Effector memory CD4-positive, alpha-beta T cell (primary cell): ENCODE data around the gene POLA2.

Source experiments
- DNase-seq, 3 donors: peaks; one replicate each; pipeline ENCODE4 v3.0.0-alpha.2; 2020
- H3K27ac ChIP-seq: 2 replicates; pipeline ENCODE4 v1.7.0; 2013; ENCODE audit warnings: mild to moderate bottlenecking, low read length, moderate library complexity; ENCODE audit not compliant: insufficient read depth, poor library complexity, severe bottlenecking
- H3K27me3 ChIP-seq: replicated peaks from 2 replicates; pipeline ENCODE4 v1.7.0; 2013; ENCODE audit warnings: mild to moderate bottlenecking, low read length; ENCODE audit not compliant: insufficient read depth, control insufficient read depth, poor library complexity, severe bottlenecking
- H3K36me3 ChIP-seq: 2 replicates; pipeline ENCODE4 v1.7.0; 2013; ENCODE audit warnings: mild to moderate bottlenecking, low read length, moderate library complexity; ENCODE audit not compliant: control insufficient read depth, insufficient read depth
- H3K4me1 ChIP-seq: 2 replicates; pipeline ENCODE4 v1.7.0; 2013; ENCODE audit warnings: low read length, mild to moderate bottlenecking; ENCODE audit not compliant: control insufficient read depth, insufficient read depth, poor library complexity, severe bottlenecking
- H3K4me3 ChIP-seq: 2 replicates; pipeline ENCODE4 v1.7.0; 2013; ENCODE audit warnings: low read length, low read depth, mild to moderate bottlenecking; ENCODE audit not compliant: insufficient read depth, poor library complexity, severe bottlenecking
- H3K9me3 ChIP-seq: 2 replicates; pipeline ENCODE4 v1.7.0; 2013; ENCODE audit warnings: mild to moderate bottlenecking, low read length, moderate library complexity; ENCODE audit not compliant: control insufficient read depth

The POLA2 gene

DNA sequence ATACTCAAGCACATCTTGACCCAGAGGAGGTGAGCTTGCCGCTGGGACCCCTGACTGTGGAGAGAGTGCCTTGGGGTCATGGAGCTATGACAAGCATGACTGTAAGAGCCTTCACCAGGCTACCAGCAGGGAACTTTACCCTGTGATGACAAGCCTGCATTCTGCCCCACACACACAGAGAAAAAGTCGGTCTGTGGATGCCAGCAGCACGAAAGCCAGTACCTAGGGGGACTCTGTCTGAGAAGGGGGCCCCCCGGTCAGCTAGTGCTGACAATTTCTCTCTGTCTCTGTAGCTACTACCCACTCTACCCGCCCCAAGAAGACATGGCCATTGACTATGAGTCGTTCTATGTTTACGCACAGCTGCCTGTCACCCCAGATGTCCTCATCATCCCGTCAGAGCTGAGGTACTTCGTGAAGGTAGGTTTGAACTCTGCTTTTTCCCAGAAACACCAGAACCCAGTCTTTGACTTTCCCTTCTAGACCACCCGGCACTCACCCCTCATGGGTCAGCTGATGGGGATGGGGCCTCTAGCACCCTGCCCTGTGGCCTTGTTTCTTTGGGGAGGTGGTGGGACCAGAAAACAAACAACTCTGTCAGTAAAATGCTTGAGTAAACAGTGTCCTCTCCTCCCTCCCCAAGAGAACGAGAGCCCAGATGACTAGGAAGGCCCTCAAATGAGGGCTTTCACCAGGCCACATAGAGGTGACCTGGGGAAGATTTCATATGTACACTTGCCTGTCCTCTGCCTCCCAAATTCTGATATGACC is 34.0 kb downstream of the POLA2 start:
- no peak overlapping the region for H3K4me3 ChIP-seq
- H3K36me3 ChIP-seq: peaks cover 54% of the 10 kb centered on the region
- H3K4me1 ChIP-seq: no peaks in the 10 kb centered on the region
- no peak for DNase-seq
- H3K27me3 ChIP-seq: no peaks in the 10 kb centered on the region
- H3K9me3 ChIP-seq: no peaks in the 10 kb centered on the region
- no peak overlapping the region for H3K27ac ChIP-seq

DNA sequence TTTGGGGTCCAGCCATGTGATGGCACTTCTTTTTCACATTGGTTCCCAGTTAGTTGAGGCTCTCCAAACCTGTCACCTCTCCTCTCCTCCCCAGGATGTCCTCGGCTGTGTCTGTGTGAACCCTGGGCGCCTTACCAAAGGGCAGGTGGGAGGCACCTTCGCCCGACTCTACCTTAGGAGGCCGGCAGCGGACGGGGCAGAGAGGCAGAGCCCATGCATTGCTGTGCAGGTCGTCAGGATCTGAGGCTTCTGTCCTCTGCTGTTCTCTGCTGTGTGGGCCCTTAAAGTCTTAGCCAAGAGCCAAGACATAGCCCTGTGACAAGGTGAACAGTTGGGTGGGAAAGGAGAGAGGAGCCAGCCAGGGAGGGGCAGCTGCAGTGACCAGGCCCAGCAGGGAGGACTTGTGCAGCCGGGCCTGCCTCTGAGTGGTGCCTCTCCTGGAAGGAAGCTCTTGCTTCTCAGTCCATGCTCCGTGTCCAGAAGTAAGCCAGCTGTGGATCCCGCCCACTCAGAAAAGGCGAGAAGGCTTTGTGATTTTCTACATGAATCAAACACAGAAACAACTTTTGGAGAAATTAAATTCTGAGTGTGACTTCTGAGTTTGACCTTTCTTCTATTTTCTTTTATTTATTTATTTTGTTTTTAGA is 35.4 kb downstream of the POLA2 start:
- Histone ChIP-seq H3K27me3 (no peaks in the 10 kb centered on the region), H3K4me1 (no peaks in the 10 kb centered on the region), H3K4me3 (no peak overlapping the region), H3K9me3 (no peaks in the 10 kb centered on the region), H3K27ac (no peak overlapping the region), H3K36me3 (peaks cover 48% of the 10 kb centered on the region)
- no peak for DNase-seq

DNA sequence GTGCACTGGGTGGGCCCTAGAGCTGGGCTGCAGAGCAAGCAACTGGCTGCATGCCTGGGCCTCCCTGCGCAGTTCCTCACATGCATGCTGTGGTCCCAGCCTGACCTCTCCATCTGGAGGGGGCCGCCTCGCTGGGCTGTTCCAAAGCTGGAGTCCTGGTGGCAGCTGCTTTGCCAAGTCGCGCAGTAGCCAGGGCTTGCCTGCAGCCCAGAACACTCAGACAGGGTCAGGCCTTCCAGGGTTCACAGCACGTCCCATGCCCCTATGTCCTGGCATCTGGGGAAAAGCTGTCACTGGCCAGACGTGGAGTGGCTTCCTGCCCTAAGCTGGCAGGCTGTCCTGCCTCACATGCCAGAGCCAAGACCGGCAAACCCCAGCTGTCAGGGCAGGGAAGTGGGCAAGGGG is 36.4 kb downstream of the POLA2 start:
- H3K4me3 ChIP-seq: no peak overlapping the region
- H3K36me3 ChIP-seq: peaks cover 39% of the 10 kb centered on the region
- H3K27ac ChIP-seq: no peak overlapping the region

DNA sequence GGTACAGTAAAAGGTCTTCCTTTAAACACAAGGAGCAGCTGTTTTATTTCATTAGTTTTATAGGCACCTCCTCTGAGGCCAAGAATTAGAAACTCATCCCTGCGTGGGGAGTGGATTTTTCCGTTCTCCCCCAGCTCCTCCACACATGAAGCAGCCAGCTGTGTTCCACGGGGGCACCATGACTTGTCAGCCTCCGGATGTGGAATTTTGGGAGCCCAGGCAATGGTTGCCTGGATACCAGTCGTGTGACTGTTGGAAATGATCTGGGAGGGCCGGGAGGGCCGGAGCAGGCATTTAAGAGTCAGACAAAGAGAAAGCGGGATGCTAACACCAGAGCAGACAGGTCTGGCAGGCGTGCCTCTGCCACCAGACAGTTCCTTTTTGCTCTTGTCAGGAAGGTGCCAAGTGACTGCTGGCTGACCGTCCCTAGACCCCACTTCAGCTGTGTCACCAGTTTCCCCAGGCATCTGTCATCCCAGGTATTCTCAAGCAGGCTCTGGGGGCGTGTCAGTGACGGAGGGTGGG is 37.0 kb downstream of the POLA2 start:
- no peaks in the 10 kb centered on the region for H3K9me3 ChIP-seq
- H3K36me3 ChIP-seq: peaks cover 37% of the 10 kb centered on the region
- no peak for DNase-seq
- H3K4me1 ChIP-seq: no peaks in the 10 kb centered on the region
- no peak overlapping the region for H3K4me3 ChIP-seq
- H3K27me3 ChIP-seq: no peaks in the 10 kb centered on the region
- H3K27ac ChIP-seq: no peak overlapping the region

More for the DNA sequence above, 36.4 kb downstream of the POLA2 start:
- H3K27me3 ChIP-seq: no peaks in the 10 kb centered on the region
- no peaks in the 10 kb centered on the region for H3K9me3 ChIP-seq
- H3K4me1 ChIP-seq: no peaks in the 10 kb centered on the region
- DNase-seq: no peak

DNA sequence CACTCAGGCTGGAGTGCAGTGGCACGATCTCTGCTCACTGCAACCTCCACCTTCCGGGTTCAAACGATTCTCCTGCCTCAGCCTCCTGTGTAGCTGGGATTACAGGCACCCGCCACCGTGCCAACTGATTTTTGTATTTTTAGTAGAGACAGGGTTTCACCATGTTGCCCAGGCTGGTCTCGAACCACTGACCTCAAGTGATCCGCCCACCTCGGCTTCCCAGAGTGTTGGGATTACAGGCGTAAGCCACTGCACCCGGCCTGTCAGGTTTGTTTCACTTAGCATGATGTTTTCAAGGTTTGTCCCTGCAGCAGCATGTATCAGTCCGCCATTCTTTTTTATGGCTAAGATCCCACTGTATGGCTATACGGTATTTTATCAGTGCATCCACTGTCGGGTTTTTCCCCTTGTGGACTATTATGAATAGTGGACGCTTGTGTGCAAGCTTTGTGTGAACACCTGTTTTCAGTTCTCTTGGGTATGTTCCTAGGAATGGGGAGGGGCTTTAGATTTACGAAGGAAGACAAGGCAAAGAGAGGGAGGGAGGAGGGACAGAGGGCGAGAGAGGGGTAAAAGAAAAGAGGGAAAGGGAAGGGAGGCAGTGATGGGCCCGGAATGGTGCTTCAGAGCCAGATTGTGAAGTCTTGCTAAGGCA is 39.0 kb downstream of the POLA2 start:
- H3K4me3 ChIP-seq: no peak overlapping the region
- H3K36me3 ChIP-seq: peaks cover 17% of the 10 kb centered on the region
- H3K27ac ChIP-seq: no peak overlapping the region
- H3K27me3 ChIP-seq: no peaks in the 10 kb centered on the region
- H3K9me3 ChIP-seq: no peaks in the 10 kb centered on the region
- no peaks in the 10 kb centered on the region for H3K4me1 ChIP-seq
- DNase-seq: no peak

DNA sequence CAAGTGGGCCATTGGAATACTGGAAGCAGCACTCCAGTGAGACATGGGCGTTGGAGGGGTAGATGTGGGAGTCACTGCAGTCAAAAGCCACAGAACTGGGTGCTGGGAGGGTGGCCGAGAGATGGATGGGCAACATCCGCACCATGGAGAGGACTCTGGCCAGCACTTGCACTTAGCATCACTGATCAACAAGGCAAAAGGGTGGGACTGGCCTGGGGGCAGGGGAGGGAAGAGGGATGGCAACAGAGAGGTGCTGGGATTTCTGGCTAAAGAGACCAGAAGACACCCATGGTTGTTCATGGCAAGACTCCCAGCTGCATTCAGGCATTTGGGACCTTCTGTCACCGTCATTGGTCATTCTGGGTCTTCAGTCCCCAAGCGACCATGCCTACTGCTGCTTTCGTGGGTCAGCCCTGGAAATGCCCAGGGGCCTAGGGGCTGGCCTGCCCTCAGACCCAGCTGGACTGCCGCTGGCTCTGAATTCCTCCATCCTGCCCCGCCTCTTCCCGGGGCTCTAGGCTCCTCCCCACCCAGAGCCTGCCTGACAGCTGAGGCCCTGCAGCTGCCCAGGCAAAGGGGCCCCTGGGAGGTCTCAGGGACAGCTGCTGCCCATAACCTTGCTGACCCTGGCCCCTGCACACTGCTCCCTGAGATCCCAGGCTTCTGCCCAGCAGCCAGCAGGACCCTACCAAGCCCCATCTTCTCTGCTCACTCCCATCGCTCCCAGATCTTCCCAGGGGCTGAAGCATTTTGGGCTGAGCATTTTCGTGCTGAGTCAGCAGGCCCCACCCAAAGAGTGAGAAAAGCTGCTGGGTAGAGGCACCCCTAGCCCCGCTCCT is 39.9 kb downstream of the POLA2 start:
- Histone ChIP-seq H3K27ac (no peak overlapping the region), H3K9me3 (no peaks in the 10 kb centered on the region), H3K4me1 (no peaks in the 10 kb centered on the region), H3K4me3 (no peak overlapping the region), H3K36me3 (peaks cover 8% of the 10 kb centered on the region), H3K27me3 (no peaks in the 10 kb centered on the region)
- DNase-seq: no peak

DNA sequence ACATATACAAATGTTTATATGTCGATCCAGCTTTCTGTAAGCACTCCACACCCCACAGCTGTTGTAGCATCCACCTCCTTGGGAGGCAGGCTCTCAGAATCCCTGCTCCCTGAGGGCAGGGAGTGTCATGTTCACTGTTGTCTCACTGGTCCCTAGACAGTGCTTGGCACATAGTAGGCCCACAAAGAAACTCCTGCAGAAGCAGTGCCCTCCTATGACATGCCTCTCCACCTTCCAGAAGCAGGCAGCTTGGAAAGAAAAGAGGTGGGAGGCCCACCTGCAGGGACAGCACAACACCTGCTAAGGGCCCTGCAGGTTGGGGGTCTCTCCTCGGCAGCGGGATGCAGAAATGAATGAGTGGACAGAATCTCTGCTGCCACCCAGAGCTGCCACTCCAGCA is 41.8 kb downstream of the POLA2 start:
- Histone ChIP-seq H3K4me3 (no peak overlapping the region), H3K36me3 (peaks cover 4% of the 10 kb centered on the region), H3K4me1 (no peaks in the 10 kb centered on the region), H3K9me3 (no peaks in the 10 kb centered on the region), H3K27me3 (no peaks in the 10 kb centered on the region), H3K27ac (no peak overlapping the region)
- DNase-seq: no peak

DNA sequence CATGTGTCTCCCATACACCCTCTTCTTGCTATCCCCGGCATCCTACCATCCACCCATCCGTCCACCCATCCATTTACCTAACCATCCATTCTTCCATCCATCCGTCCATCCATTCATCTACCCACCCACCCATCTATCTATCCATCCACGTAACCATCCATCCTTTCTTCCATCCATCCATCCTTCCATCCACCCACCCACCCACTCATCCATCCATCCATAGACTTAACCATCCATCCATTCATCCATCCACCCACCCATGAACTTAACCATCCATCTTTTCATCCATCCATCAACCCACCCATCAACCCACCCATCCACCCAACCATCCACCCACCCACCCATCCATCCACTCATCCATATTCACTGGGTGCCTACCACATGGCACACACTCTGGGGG is 42.3 kb downstream of the POLA2 start:
- DNase-seq: no peak

DNA sequence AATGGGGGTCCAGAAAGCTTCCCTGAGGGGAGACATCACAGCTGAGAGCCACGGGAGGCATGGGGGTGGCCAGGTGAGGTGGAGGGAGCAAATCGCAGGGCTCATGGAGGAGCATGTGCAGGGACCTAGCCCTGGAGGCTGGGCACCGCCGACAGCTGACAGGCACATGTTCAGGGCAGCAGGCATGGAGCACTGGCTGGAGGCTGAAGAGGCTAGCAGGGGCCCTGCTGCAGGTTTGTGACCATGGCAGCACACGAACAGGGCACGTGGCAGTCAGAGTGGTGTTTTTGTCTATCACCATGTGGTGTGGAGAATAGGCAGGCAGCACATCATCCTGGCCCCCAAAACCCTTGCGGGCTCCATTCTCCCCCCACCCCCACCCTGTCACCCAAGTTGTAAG is 42.9 kb downstream of the POLA2 start:
- H3K9me3 ChIP-seq: no peaks in the 10 kb centered on the region
- no peak for DNase-seq
- H3K36me3 ChIP-seq: peaks cover 4% of the 10 kb centered on the region
- no peaks in the 10 kb centered on the region for H3K4me1 ChIP-seq
- H3K27ac ChIP-seq: no peak overlapping the region
- H3K4me3 ChIP-seq: no peak overlapping the region
- no peaks in the 10 kb centered on the region for H3K27me3 ChIP-seq

More for the DNA sequence above, 42.3 kb downstream of the POLA2 start:
- H3K4me3 ChIP-seq: no peak overlapping the region
- H3K9me3 ChIP-seq: no peaks in the 10 kb centered on the region
- H3K27me3 ChIP-seq: no peaks in the 10 kb centered on the region
- no peaks in the 10 kb centered on the region for H3K4me1 ChIP-seq
- peaks cover 4% of the 10 kb centered on the region for H3K36me3 ChIP-seq
- H3K27ac ChIP-seq: no peak overlapping the region
